Stimulated activated CD4-positive, alpha-beta T cell treated with anti-CD3 and anti-CD28 coated beads, Interleukin-15, amount 100 ng/mL, for 1 hour (primary cell): ENCODE measurements around the gene PLCL2.
"Not testable (repeated sequence)": the region's sequence is repeated elsewhere in the genome, so short reads cannot be mapped to it uniquely, and the experiment has no call there.

Experiments
- DNase-seq, 2 donors: peaks; one replicate each; pipeline ENCODE4 v3.0.0-alpha.2; 2020; ENCODE audit warnings: low read depth in 1 of 2, low spot score in 1 of 2

The PLCL2 gene

GRCh38 chr3:17111586-17111985 is 226.8 kb downstream of the PLCL2 start:
- DNase-seq: no peak

GRCh38 chr3:17115186-17115585 is 230.4 kb downstream of the PLCL2 start:
- DNase-seq: no peak

GRCh38 chr3:17116007-17116600 is 231.3 kb downstream of the PLCL2 start:
- DNase-seq: no peak

DNA sequence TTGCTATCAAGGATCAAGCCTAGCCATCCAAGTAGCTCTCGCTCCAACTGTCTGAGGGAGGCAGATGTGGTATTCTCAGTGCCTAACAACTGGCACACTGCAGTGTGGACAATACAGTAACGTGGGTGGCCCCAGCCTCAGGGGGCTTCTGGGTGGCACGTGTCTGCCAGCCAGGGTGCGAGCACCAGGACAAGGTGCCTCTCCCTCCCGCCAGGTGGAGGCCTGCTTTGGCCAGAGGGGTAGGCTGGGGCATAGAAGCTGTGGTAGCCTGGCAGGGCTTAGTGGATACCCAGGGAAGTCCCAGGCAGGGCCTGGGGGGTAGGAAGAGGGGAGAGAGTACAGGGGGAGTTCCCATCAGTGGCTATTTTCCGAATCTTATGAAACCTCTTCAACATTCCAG is 234.0 kb downstream of the PLCL2 start:
- no peak for DNase-seq

GRCh38 chr3:17119201-17120072 is 234.7 kb downstream of the PLCL2 start:
- DNase-seq: no peak

DNA sequence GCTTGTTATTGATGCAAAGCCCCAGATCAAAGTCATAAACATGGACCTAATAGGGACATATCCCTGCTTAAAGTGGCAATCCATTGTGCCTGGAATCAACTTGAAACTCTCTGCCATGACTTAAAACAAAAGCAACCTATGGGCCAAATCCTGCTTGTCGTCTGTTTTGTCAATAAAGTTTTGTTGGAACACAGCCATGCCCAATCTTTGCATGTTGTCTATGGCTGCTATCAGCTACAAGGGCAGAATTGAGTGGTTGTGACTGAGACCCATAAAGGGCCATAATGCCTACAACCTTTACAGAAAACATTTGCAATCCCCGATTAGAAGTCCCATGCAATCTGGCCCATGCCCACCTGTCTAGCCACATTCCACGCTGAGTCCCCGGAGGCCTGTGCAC is 235.4 kb downstream of the PLCL2 start:
- DNase-seq: no peak

GRCh38 chr3:17121336-17121735 is 236.6 kb downstream of the PLCL2 start:
- DNase-seq: no peak

DNA sequence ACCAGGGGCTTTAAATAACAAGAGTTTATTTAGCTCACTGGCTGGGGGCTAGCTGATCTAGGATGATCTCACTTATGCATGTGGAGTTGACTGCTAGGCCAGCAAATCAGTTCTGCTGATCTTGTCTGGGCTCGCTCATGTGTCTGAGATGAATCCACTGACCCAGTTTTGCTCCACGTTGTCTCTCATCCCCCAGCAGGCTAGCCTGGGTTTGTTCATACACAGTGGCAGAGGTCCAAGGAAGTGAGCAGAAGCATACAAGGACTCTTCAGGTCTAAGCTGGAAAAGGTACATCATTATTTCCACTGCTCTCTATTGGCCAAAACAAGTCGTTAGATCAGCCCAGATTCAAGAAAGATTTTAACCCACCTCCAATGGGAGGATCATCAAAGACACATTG is 238.0 kb downstream of the PLCL2 start:
- no peak for DNase-seq

DNA sequence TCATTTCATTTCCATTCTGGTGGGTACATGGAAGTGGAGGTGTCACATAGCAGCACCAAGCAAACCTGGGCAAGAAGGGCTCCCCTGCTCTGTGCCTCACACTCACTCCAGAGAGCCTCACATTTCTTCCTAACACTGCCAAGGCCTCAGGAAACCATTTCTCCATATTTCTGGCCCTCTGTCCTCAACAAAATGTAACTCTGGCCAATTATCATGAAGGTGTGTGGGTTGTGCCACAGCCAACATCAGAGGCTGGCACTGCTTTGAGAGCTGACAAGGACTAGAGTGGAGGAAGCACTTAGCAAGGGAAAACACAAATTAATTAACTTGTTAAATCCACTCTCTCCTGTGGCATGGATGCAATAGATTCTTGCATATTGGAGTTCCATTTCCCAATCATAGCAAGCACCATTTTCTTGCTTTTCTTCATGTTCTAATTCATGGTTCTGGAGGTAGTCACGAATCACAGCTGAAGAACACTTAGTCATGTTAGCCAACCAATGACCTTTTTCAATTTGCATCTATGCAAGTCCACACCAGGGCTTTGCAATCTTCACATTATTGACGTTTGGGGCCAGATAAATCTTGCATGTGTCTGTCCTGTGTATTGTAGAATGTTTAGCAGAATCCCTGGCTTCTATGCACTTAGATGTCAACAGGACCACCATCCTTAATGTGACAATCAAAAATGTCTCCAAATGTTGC is 241.1 kb downstream of the PLCL2 start:
- no peak for DNase-seq

- not testable (repeated sequence) for DNase-seq
These were observed 243.9 kb downstream of the PLCL2 start for GRCh38 chr3:17128671-17129070.

DNA sequence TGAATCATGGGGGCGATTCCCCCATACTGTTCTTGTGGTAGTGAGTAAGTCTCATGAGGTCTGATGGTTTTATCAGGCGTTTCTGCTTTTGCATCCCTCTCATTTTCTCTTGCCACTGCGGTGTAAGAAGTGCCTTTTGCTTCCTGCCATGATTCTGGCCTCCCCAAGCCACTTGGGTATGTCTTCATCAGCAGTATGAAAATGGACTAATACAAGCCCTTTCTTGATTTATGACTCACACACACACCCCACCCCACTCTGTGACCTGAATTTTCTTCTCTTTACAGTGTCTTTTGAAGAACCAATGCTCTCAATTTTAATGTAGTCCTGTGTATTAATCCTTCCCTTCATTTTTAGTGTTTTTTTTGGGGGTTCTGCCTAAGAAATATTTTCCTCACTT is 244.8 kb downstream of the PLCL2 start:
- no peak for DNase-seq

GRCh38 chr3:17130956-17131355 is 246.2 kb downstream of the PLCL2 start:
- DNase-seq: no peak

DNA sequence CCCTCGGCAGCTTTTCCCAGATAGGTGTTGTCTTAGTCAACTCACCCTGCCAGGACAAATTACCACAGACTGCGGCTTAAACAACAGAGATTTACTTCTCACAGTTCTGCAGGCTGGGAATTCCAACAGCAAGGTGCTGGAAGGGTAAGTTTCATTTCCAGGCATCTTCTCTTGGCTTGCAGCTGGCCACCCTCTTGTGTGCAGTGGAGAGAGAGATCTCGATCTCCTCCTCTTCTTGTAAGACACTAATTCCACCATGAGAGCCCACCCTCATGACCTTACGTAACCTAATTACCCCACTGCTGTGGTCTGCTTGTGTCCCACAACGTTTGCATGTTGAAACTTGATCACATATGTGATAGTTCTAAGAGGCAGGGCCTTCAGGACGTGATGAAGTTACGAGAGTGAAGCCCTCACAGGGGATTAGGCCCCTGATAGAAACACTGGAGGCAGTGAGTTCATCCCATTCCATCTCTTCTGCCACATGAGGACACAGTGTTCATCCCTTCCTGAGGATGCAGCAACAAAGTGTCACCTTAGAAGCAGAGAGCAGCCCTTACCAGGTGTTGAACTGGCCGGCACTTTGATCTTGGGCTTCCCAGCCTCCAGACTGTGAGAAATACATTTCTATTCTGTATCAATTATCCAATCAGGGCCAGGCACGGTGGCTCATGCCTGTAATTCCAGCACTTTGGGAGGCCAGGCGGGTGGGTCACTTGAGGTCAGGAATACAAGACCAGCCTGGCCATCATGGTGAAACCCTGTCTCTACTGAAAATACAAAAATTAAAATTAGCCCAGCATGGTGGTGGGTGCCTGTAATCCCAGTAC is 247.7 kb downstream of the PLCL2 start:
- DNase-seq: no peak

DNA sequence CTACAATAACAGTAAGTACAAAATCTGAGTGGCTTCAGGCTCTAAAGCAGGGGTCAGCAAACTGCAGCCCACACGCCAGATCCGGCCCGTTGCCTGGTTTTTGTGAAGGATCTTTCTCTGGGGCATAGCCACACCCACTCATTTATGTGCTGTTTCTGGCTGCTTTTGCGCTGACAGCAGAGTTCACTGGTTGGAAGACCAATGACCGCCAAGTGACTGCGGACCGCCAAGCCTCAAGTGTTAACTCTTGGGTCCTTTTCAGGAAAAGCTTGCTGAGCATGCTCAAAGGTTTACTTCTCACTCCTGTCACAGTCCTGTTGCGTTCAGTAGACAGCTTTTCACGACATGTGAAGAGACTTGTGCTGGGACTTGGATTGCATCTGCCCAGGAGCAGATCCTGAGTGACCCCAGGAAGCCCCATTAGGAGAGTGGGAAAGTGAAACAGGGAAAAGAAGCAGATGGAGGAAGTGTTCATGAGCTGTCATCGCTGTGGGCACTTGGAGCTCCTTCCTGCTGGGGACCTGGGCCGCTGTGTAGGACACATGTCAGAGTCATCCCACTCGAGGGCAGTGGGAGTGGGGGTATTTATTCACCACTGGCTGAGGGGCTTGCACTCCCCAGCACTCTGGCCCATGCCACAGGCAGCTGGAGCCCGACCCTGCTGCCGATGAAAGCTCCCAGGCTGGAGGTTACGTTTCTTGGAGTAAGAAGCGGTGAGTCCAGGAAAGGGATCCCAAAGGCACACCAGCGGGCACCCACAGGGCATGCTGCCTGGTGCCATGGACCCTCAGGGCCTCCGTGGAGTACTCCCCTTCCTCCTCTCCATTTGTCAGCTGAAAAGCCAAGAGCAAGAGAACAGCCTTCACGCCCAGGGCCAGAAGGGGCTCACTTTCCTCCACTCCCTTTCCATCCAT is 249.1 kb downstream of the PLCL2 start:
- DNase-seq: no peak

- DNase-seq: no peak
These were observed 250.9 kb downstream of the PLCL2 start for GRCh38 chr3:17135696-17136095.

DNA sequence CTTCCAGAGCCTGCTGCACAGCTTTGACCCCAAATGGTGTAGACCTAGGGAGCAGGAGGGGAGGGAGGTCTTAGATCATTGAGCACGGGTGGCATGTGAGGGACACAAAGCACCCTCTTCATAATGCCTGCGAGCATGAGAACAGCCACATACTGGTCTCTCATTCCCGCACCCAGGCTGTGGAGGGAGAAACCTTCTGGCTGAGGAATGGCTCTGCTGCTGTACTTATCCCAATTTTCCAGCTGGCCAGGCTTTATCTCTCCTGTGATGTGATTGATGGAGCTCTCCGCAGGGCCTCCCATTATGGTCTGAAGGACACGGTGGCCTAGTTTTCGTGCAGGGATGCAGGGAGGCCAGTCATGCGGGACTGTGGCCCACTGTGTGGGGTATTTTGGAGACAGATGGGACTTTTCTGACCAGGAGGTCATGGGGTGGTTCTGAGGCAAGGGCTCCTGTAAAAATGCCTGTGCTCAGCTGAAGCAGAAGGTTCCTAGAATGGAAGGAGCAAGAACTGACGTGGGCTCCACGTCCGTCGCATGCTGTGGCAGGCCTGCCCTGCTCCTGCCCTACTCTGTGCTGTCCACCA is 251.5 kb downstream of the PLCL2 start:
- DNase-seq: no peak

- DNase-seq: no peak
These were observed 252.6 kb downstream of the PLCL2 start for GRCh38 chr3:17137321-17137826.

- no peak for DNase-seq
These were observed 253.7 kb downstream of the PLCL2 start for GRCh38 chr3:17138246-17139039.
